Osteoblast (primary cell): ENCODE results near the gene TBL1XR1. TPM values are rescaled to one million over a fixed set of nuclear protein-coding genes. Genes with fewer than 3 reads are reported as not detected.

ENCODE experiments used
- DNase-seq: peaks from one replicate; pipeline ENCODE4 v3.0.0; 2011; ENCODE audit warnings: low spot score, mixed read lengths; ENCODE audit not compliant: insufficient read length; ENCODE audit errors: missing footprints
- H2AFZ ChIP-seq: 2 replicates; pipeline ENCODE4 v1.6.0; 2011; ENCODE audit warnings: mild to moderate bottlenecking, low read length
- H3K27ac ChIP-seq: 2 replicates; pipeline ENCODE4 v1.5.1; 2011; ENCODE audit warnings: mild to moderate bottlenecking, low read depth, low read length, moderate library complexity
- H3K27me3 ChIP-seq: 2 replicates; pipeline ENCODE4 v1.6.0; 2012; ENCODE audit warnings: mild to moderate bottlenecking, control low read depth, inconsistent platforms, low read length, moderate library complexity; ENCODE audit not compliant: insufficient read depth
- H3K36me3 ChIP-seq: 2 replicates; pipeline ENCODE4 v1.5.1; 2011; ENCODE audit warnings: mild to moderate bottlenecking, low read length, control low read depth, moderate library complexity; ENCODE audit not compliant: insufficient read depth
- H3K4me1 ChIP-seq: 2 replicates; pipeline ENCODE4 v1.5.1; 2011; ENCODE audit warnings: mild to moderate bottlenecking, low read length, control low read depth, moderate library complexity; ENCODE audit not compliant: insufficient read depth
- H3K4me2 ChIP-seq: 2 replicates; pipeline ENCODE4 v1.6.0; 2011; ENCODE audit warnings: mild to moderate bottlenecking, low read length; ENCODE audit not compliant: insufficient read depth
- H3K4me3 ChIP-seq: fragments of 200-600 bp; sonication (generic); 3 replicates; pipeline ENCODE4 v1.5.1; 2012; ENCODE audit warnings: mild to moderate bottlenecking, low read length, inconsistent platforms; ENCODE audit not compliant: insufficient read depth
- H3K79me2 ChIP-seq: 2 replicates; pipeline ENCODE4 v1.6.0; 2012; ENCODE audit warnings: mild to moderate bottlenecking, low read length, control low read depth, inconsistent platforms; ENCODE audit not compliant: insufficient read depth
- H3K9me3 ChIP-seq: 2 replicates; pipeline ENCODE4 v1.5.1; 2011; ENCODE audit warnings: low read depth, low read length, control low read depth
- H4K20me1 ChIP-seq: 2 replicates; pipeline ENCODE4 v1.6.0; 2012; ENCODE audit warnings: mild to moderate bottlenecking, low read length, control low read depth; ENCODE audit not compliant: insufficient read depth
- total RNA-seq: library from RNA; depleted of rRNA; stranded (reverse); fragments of >200 nt; gene quantifications from 2 replicates; pipeline ENCODE4 v1.2.3, GENCODE V29; 2012
- TF ChIP-seq, protein P1 (sequence below): IDR thresholded peaks from 2 replicates; pipeline ENCODE4 v1.5.1; 2011; ENCODE audit warnings: mild to moderate bottlenecking, low read depth, low read length, moderate library complexity; ENCODE audit errors: extremely low read depth

The TBL1XR1 gene
- total RNA-seq, 1 donor: 297 TPM

GRCh38 chr3:177131927-177132636 lies 65.2 kb downstream of the TBL1XR1 start:
- peaks cover 58% of the 10 kb centered on the region for H4K20me1 ChIP-seq
- H3K27me3 ChIP-seq: no peaks in the 10 kb centered on the region

GRCh38 chr3:177127008-177127407 lies 70.3 kb downstream of the TBL1XR1 start:
- TF ChIP-seq, protein P1, sequence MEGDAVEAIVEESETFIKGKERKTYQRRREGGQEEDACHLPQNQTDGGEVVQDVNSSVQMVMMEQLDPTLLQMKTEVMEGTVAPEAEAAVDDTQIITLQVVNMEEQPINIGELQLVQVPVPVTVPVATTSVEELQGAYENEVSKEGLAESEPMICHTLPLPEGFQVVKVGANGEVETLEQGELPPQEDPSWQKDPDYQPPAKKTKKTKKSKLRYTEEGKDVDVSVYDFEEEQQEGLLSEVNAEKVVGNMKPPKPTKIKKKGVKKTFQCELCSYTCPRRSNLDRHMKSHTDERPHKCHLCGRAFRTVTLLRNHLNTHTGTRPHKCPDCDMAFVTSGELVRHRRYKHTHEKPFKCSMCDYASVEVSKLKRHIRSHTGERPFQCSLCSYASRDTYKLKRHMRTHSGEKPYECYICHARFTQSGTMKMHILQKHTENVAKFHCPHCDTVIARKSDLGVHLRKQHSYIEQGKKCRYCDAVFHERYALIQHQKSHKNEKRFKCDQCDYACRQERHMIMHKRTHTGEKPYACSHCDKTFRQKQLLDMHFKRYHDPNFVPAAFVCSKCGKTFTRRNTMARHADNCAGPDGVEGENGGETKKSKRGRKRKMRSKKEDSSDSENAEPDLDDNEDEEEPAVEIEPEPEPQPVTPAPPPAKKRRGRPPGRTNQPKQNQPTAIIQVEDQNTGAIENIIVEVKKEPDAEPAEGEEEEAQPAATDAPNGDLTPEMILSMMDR: no peak
- Histone ChIP-seq H3K4me2 (no peak overlapping the region), H3K27ac (peak overlapping the region; percentile 11), H3K9me3 (no peaks in the 10 kb centered on the region), H3K4me1 (peaks cover 32% of the 10 kb centered on the region), H3K79me2 (peaks cover 83% of the 10 kb centered on the region), H3K36me3 (no peaks in the 10 kb centered on the region), H2AFZ (no peak overlapping the region), H3K27me3 (no peaks in the 10 kb centered on the region), H3K4me3 (no peak overlapping the region), H4K20me1 (peaks cover 42% of the 10 kb centered on the region)
- no peak for DNase-seq

More at GRCh38 chr3:177131927-177132636, 65.2 kb downstream of the TBL1XR1 start:
- Histone ChIP-seq H2AFZ (no peak overlapping the region), H3K4me3 (no peak overlapping the region), H3K79me2 (peaks cover 96% of the 10 kb centered on the region), H3K4me2 (no peak overlapping the region), H3K27ac (no peak overlapping the region), H3K36me3 (no peaks in the 10 kb centered on the region), H3K4me1 (peaks cover 11% of the 10 kb centered on the region), H3K9me3 (no peaks in the 10 kb centered on the region)
- TF ChIP-seq, protein P1: no peak
- DNase-seq: no peak

GRCh38 chr3:177126015-177126773 lies 71.1 kb downstream of the TBL1XR1 start:
- Histone ChIP-seq H3K4me2 (peak overlapping the region; percentile 40), H2AFZ (no peak overlapping the region), H3K36me3 (no peaks in the 10 kb centered on the region), H3K9me3 (no peaks in the 10 kb centered on the region), H3K4me1 (peaks cover 32% of the 10 kb centered on the region), H3K79me2 (peaks cover 83% of the 10 kb centered on the region), H3K27ac (peak overlapping the region; percentile 11), H3K4me3 (no peak overlapping the region), H3K27me3 (no peaks in the 10 kb centered on the region), H4K20me1 (peaks cover 45% of the 10 kb centered on the region)
- TF ChIP-seq, protein P1: no peak
- DNase-seq: no peak

GRCh38 chr3:177124882-177125281 lies 72.4 kb downstream of the TBL1XR1 start:
- H3K79me2 ChIP-seq: peaks cover 84% of the 10 kb centered on the region
- H3K27ac ChIP-seq: peak overlapping the region; percentile 11
- H3K4me3 ChIP-seq: no peak overlapping the region
- no peaks in the 10 kb centered on the region for H3K36me3 ChIP-seq
- no peak for DNase-seq
- no peaks in the 10 kb centered on the region for H3K27me3 ChIP-seq
- H3K4me1 ChIP-seq: peaks cover 32% of the 10 kb centered on the region
- TF ChIP-seq, protein P1: no peak
- H2AFZ ChIP-seq: no peak overlapping the region
- H3K9me3 ChIP-seq: no peaks in the 10 kb centered on the region
- H3K4me2 ChIP-seq: peak overlapping the region; percentile 40
- peaks cover 55% of the 10 kb centered on the region for H4K20me1 ChIP-seq
